Lower leg skin (tissue), 4 donors: Measurements from ENCODE around the gene DLG2. TPM values are rescaled to one million over a fixed set of nuclear protein-coding genes. Genes with fewer than 3 reads are reported as not detected.
"Not testable (repeated sequence)": the region's sequence is repeated elsewhere in the genome, so short reads cannot be mapped to it uniquely, and the experiment has no call there.

Source experiments
- DNase-seq, 2 donors: peaks; one replicate each; pipeline ENCODE4 v3.0.0-alpha.2; 2019; ENCODE audit warnings: low spot score in 2 of 2
- H3K4me3 ChIP-seq: fragments of 200-600 bp; sonication (generic); 2 replicates; pipeline ENCODE4 v1.5.1; 2017; ENCODE audit warnings: mild to moderate bottlenecking, low read depth; ENCODE audit not compliant: poor library complexity, severe bottlenecking
- CTCF ChIP-seq, 3 donors: fragments of 450-650 bp; IDR thresholded peaks; one replicate each; pipeline ENCODE4 v1.5.1; 2016; ENCODE audit warnings: antibody characterized with exemption in 3 of 3, mild to moderate bottlenecking in 3 of 3, moderate library complexity in 2 of 3
- POLR2A ChIP-seq, 2 donors: fragments of 450-650 bp; IDR thresholded peaks; one replicate each; pipeline ENCODE4 v1.6.1; 2016 to 2017; ENCODE audit warnings: antibody characterized with exemption in 2 of 2, mild to moderate bottlenecking in 1 of 2, moderate library complexity in 1 of 2
- WGBS, 2 donors: methylation state at CpG; one replicate each; pipeline ENCODE4 v1.1.5; 2018; 5-methylcytosine and 5-hydroxymethylcytosine counted together
- intact Hi-C: fragments of 100-400 bp; cut with DNase I; formaldehyde crosslinking; loops from one replicate; pipeline ENCODE4 v1.15.0; 2023; ENCODE audit warnings: low total_unique reads
- total RNA-seq, 4 donors: library from RNA; depleted of rRNA; stranded (reverse); fragments of >200 nt; gene quantifications; one replicate each; pipeline ENCODE4 v1.1.0, GENCODE V29; 2016

DLG2 gene
- total RNA-seq, 4 donors from 2014 or later, result 37.6 to 68.3 (median 46.0) TPM

GRCh38 chr11:85123752-85124231 lies 503.4 kb downstream of the DLG2 start:
- no peak for DNase-seq
- WGBS, 2 donors, result 52 to 75% methylated on average over 1 of the region's 1 CpG
- intact Hi-C loops, result no loop called here
- TF ChIP-seq CTCF (IDR thresholded peaks at IDR 0.05) (no peak), POLR2A (IDR thresholded peaks at IDR 0.05) (no peak)
- H3K4me3 ChIP-seq, result no peak overlapping the region

GRCh38 chr11:85118151-85118550 lies 509.0 kb downstream of the DLG2 start:
- TF ChIP-seq CTCF (IDR thresholded peaks at IDR 0.05) (no peak), POLR2A (IDR thresholded peaks at IDR 0.05) (no peak)
- H3K4me3 ChIP-seq, result no peak overlapping the region
- intact Hi-C loops, result no loop called here
- 52 to 69% methylated on average over 1 of the region's 1 CpG for WGBS, 2 donors
- DNase-seq, result no peak

- no peak overlapping the region for H3K4me3 ChIP-seq
- no peak for DNase-seq
- intact Hi-C loops, result no loop called here
- TF ChIP-seq POLR2A (IDR thresholded peaks at IDR 0.05) (no peak), CTCF (IDR thresholded peaks at IDR 0.05) (no peak)
- 75 to 82% methylated on average over 2 of the region's 2 CpGs for WGBS, 2 donors
Measured at GRCh38 chr11:85115798-85116197, 511.3 kb downstream of the DLG2 start.

- 77 to 84% methylated on average over 2 of the region's 2 CpGs for WGBS, 2 donors
- DNase-seq, result no peak
- TF ChIP-seq CTCF (IDR thresholded peaks at IDR 0.05) (no peak), POLR2A (IDR thresholded peaks at IDR 0.05) (no peak)
- no peak overlapping the region for H3K4me3 ChIP-seq
- intact Hi-C loops, result no loop called here
Measured at GRCh38 chr11:85114786-85115185, 512.4 kb downstream of the DLG2 start.

GRCh38 chr11:85110246-85110645 lies 516.9 kb downstream of the DLG2 start:
- H3K4me3 ChIP-seq, intact Hi-C loops, DNase-seq: not testable (repeated sequence)
- 51 to 74% methylated on average over 1 of the region's 1 CpG for WGBS, 2 donors

GRCh38 chr11:85109141-85109540 lies 518.0 kb downstream of the DLG2 start:
- DNase-seq, result no peak
- TF ChIP-seq CTCF (IDR thresholded peaks at IDR 0.05) (no peak), POLR2A (IDR thresholded peaks at IDR 0.05) (no peak)
- WGBS, 2 donors, result 82% methylated on average over 4 of the region's 4 CpGs
- intact Hi-C loops, result no loop called here
- no peak overlapping the region for H3K4me3 ChIP-seq
